Hematopoietic multipotent progenitor cell treated with erythropoietin and hydrocortisone succinate and interleukin-3 and kit ligand, for 17 days (in vitro differentiated cells): ENCODE results near the gene RBP3.

Experiments used
- DNase-seq: peaks from one replicate; pipeline ENCODE4 v3.0.0-alpha.2; 2015; ENCODE audit warnings: low spot score

Gene RBP3

DNA sequence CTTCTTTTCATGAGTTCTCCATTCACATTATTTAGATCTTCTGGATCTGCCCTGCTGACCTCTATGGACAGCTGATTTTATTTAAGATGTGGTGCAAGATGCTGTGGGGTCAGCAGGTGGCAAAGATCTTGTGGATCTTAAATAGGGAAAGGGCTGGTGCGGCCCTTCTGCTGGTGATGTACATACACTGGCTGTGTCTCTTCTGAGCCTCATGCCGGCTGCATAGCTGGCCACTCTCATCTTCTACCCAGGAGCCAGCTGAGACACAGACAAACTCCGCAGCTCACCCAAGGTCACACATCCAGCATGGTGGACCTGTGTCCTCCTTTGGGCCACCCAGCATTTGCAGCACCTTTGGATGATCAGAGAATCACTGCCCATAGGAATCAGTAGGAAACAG is 9.7 kb downstream of the RBP3 start:
- no peak for DNase-seq

DNA sequence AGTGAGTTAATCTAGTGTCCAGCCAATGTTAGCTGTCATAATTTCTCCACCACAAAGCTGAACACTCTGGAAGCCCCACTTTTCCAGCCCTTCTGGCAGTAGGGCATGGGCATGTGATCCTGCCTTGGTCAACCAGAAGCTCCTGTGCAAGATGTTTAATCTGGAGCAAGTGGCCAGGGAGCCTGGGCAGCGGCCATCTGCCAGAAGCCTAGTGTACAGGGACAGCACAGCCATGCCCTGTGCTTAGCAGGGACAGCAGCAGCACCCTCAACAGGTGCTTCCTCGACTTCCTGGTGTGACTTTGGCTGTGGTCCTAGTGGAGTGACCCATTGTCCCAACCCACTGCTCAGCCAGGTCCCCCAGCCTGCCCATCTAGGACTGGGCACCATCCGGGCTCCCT is 10.3 kb downstream of the RBP3 start:
- DNase-seq, result no peak

DNA sequence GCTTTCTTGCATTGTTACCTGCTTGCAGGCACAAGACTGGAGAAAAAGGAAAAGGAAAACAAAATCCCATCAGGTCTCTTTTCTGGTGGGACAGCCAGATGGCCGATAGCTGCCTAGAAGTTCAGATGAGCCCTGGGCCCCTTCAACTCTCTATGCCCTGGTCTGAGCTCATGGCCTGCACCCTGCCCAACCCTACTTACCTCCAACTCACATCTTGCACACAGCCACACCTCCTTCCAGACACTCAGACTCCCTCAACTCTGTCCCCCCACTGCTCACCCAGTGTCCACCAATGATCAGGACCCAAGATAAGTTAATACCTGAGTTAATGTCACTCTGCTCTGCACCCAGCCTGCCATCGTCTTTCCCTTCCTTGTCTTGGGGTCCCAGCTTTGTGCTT is 10.9 kb downstream of the RBP3 start:
- no peak for DNase-seq

DNA sequence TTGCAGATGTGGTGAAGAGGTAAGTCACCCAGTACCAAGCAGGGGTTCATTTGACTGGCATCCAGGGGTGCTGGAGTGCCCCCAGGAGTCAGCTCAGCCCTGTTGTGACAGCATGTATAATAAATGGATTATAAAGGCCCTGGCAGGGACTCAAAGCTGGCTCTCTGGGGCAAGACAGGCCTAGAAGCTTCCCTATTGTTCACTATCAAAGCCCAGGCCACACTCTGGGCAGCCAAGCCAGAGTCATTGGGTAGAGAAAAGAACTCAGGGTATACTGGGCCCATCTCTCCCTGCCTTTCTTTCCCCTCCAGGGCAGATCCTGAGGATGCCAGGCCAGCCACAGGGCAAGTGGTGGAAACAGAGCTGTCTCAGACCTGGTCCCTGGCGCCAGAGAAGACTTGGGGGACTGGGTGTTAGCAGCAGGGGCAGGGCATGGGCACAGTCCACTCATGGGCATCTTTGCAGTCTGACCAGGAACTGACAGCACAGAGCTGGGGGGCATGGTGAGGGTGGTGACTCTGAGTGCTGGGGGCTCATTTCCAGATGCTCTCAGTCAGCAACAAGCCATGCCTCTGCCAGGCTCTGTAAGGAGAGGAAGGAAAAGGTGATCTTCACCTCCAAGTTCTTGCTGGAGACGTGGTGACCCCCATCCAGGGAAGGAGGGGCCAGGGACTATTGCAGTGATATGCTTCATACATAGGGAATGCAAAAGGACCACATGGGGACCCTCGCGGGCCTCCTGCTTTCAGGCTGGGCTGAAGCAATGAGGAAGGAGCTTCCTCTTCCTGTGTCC is 11.7 kb downstream of the RBP3 start:
- no peak for DNase-seq

DNA sequence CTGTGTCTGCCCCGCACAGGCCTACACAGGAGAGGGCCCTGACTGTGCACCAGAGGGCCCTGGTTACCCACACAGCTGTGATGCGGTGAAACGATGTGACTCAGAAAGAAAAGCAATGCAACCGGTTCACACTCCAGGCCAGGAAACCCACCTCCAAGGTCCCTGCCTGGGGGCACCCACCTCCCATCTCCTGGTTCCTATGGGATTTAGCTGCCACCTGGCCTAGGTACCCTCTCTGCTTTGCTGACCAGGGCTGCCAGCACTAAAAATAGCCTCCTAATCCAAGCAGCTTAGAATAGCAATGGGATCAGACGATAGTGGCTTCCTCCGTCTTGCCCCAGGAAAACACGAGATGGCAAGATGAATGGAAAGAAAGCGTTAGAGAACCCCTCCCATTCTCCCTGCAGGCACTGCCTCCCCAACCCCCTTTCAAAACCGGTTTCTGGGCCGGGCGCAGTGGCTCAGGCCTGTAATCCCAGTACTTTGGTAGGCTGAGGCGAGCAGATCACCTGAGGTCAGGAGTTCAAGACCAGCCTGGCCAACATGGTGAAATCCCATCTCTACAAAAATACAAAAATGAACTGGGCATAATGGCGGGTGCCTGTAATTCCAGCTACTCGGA is 12.4 kb downstream of the RBP3 start:
- no peak for DNase-seq

DNA sequence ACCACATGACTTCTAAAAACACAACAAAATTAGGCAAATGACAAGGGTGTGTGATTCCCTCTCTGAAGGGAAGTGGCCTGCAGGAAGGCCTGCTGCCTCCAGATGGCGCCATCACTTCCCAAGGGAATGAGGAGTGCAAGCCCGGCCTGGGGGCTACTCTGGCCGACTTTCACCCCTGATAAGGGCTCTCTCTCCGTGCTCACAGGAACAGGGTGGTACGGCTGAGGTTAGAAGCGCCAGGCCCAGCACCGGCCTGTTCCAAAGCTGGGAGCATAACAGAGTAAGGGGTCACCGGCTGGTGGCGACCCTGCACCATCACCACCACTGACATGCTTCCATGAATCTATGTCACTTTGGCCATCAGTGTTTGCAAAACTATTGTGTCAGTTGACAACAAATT is 13.1 kb downstream of the RBP3 start:
- DNase-seq, result peak; percentile 11

DNA sequence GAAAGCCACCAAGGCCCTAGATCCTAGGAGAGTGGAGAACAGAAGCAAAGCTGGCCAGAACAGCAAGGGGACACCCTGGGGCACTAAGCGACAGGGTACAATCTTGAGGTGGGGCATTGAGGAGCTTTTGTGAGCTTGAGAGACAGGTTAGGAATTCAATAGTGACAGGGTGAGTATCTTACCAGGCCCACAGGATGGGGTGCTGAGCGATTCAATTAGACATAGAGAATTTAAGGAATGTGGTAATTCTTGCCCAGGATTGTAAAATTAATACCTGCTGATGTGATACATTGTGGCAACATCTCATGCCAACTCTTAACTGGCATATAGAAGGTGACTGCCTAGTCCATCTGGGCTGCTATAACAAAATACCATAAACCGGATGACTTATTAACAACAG is 14.0 kb downstream of the RBP3 start:
- DNase-seq, result no peak

DNA sequence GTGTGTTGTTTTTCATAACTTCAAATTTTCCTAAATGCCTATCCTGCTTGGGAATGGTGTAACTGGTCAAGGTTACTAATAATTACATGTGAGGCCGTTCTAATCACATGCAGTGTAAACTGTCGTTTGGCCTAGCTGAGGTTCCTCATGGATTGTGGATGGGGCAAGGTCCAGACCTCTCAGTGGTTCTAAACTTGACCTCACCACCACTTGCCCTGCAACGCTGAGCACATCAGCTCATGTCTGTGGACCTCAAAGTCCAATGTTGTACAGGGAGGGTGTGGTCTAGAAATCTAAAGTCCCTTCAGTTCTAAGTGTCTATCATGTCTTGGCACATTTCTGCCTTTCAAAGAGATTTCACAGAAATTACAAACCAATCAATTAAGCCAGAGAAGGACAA is 15.6 kb downstream of the RBP3 start:
- no peak for DNase-seq

DNA sequence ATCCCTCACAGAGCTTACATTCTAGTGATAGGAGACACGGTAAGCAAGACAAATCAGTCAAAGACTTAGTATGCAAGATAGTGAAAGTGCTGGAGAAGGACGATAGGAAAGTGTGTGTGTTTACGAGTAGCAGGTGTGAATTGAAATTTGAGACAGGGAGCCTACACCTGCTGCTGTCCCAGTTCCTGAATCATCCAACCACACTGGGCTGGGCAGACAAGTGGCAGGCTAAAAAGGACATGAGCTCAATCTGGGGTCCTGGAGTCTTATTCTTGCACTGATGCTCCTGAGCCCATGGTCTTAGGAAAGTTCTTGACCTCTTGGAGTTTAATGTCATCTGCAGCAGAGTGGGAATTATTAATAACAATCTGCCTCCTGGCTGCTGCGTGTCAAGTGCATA is 16.2 kb downstream of the RBP3 start:
- no peak for DNase-seq

DNA sequence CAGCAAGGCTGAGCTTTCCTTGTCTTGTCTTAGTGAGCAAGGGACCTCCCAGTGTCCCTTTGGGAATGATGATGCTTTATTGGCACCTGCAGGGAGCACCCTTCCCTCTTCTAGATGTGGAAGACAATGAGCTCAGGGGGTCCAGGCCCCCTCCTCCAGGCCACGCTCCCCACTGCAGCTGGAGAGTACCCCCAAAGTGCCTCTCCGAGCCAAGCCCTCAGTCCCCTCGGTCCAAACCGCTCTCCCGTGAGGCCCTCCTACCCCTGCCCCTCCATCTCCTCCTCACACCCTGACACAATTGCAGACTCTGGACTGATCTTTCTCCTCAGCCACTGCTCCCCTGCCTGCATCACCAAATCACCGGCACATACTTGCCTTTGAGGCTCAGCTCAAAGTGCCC is 16.7 kb downstream of the RBP3 start:
- DNase-seq, result no peak

DNA sequence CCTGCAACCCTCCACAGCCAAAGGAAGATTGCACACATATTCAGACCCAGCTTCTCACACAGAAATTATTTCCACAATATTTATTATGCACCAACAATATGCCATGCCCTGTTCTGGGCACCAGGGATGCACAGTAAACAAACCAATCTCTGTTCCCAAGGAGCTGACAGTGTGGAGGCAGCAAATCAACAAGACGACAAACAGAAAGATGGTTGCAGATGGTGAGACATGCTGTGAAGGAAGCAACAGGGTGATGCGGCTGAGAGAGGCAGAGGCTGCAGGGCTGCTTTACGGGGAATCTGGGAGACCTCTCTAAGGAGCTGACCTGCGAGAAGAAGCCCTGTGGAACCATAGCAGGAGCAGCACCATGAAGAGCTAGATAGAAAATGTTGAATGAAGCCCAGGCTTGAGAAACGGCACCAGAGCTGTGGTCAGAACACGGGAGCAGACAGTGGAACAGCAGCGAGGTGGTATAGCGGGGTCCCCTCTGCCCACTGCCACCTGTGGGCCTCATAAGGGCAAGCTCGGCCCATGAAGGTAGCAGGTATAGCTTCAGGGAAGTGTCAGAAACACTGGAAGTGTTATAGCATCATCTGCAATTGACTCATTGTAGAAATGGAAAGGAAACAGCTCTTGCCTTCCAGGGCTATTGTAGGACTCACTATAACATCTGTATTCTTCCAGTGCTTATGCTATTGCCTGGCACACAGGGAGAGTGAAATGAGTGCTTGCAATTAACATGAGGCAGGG is 17.4 kb downstream of the RBP3 start:
- no peak for DNase-seq

DNA sequence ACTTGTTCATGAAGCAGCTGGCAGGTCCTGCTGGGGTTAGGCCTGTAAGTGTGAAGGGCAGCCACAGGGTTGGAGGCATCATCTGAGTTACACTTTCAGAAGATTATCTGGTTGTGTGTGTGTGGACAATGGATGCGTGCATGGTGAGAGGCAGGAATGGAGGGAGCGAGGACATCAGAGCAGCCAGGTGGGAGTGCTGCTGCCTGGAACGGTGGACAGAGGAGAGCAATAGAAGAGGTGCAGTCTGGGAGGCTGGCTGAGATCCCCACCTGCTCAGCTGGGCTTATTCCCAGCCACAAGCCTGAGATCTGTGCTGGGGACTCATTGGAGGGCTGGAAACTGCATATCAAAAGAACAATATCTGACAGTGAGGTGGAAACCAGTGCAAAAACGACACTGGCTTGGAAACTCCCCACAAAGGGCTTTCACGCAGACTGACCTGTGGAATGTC is 18.0 kb downstream of the RBP3 start:
- no peak for DNase-seq

DNA sequence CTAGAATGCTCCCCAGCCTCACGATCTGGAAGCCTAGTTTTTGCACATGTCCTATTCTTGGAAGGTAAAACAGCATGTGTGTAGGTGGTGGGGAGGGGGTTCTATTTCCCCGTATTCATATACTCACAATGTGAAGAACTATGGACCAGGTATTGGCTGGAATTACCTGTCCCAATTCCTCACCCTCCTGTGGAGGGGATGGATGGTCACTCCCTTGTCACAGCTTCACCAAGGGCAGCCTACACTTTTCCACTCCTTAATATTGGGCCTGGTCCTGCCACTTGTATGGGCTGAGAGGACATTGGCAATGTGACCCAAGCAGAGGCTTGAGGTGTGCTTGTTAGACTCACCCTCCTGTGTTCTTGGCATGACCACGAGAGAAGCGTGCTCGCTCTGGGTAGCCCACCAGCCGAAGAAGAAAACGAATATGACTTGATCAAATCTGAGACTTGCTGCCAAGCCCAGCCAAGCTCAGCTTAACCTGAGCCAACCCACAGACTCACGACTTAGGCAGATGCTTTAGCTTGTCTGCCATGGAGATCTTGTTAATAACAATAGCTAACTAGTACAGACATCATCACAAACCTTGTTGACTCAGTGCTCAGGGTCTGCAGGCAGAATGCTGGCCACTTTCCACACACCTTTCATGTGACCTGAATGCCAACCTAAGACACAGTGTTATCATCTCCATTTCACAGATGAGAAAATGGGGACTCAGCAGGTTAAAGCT is 18.7 kb downstream of the RBP3 start:
- no peak for DNase-seq

DNA sequence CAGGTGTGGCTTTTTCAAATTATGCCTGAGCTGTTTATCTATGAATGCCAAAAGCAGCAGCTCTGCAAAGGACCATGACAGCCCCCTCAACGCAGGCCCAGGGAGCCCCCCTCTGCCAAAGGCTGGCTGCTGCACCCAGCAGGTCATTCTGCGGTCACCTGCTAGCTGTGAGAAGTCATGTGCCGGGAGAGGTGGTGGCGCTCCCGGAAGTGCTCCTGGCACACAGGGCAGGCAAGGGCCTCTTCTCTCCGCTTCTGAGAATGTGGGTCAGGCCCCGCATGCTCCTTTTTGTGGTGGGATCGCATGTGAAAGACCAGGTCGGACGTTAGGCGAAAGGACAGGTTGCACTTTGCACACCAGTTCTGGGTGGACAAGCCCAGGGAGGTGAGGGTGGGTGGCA is 19.5 kb downstream of the RBP3 start:
- DNase-seq, result no peak

DNA sequence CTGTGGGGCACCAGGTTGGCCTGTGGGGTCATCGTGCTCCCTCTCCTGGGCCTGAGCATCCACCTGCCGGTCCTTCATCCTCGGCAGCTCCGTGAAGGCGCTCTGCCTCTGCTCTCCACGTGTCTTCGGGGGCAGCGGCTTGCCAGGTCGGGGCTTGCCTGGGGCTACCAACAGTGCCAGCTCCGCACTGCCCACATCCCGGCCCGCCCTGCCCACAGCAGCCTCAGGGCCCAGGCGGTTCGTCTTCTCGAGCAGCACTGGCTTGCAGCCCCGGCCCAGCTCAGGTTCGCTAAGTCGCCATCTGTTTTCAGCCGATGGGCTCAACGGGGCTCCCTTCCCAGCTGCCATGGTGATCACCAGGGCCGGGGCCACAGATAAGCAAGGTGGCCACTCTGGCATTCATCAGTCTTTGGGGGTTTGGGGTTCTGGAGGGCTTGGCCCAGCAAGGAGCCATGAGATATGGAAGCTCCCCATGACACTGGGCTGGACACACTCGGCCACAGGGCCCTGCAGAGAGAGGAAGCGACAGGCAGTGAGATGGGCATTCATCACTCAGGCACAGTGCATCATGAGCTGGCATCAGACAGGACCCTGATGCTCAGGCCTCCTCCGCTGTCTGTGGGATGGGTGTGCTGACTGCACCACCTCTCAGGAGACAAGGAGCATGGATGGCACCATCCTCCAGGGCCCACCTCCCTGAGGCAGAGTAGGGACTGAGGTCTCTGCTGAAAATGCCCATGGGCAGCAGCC is 20.4 kb downstream of the RBP3 start:
- DNase-seq, result no peak

DNA sequence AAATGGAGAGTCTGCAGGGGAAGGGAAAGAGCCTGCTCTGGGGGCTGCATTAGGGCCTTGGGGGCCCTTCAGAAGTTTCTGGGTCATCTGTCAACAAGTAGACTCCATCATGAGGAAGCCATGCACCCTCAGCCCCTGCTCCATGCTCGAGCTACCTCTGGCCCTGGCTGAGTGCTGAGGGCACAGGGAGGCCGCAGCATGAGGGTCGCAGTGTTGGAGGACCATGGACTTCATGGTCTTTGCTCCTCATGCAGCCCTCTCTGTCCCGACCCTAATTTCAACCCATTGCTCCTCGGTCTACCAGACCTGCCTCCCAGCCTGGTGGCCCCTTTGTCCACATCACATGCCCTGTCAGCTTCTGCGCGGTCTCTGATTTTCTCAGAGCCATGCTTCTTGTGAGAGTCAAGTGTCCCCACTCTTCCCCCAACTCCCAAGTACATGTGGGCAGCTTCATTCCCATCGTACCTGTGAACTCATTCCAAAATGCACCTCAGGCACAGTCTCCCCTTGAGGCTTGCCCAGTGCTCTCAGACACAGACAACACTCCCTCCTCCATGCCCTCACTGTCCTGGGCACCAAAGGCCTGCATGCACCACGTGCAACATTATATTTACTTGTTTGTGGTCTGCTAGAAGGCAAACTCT is 21.2 kb downstream of the RBP3 start:
- no peak for DNase-seq

DNA sequence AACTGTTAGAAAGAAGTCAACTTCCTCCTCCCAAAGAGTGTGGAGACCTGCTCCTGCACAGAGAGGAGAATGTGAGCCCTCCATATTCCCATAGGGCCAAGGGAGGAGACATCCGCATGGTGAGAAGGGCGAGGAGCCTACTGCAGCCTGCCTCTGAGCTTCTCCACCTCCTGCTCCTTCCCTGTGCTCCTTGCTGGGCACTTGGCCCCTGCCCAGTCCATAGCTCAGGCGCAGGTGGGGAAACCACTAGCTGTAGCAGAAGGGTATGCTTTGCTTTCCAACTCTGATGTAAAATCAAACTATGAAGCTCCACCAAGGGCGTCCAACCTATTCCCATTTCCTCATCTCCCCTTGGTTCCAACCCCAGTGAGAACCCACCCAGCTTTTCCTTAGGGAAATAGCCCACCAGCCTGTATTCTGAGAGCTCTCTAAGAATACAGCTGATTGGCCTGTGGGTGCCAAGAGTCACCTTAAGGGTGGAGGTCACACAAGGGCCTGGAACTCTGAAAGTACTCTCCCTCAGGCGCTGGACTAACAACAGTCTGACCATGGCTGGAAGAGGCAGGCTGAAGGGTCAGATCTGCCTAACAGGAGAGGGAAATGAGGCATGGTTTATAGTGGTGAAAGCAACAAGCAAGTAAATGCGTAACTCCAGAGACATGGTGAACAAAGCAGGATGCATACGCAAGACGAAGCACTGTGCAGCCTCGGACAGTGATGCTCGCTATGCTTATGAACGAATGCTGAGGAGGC is 22.0 kb downstream of the RBP3 start:
- no peak for DNase-seq

DNA sequence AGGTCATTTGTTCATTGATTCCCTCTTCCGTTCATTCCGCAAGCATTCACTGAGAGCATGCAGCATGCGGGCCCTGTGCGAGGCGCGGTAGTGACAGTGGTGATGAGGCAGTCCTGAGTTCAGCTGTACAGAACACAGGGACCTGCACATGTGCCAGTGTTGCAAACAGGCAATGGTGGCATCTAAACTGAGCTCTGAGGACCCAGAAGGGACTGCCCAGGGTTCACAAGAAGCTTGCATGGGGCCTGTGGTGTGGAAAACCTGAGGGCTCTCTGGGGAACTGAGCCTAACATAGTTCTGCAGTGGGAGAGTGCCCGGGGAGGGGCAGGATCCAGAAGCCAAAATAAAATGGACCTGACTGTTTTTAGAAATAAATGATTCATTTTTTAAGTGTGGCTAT is 22.7 kb downstream of the RBP3 start:
- no peak for DNase-seq

DNA sequence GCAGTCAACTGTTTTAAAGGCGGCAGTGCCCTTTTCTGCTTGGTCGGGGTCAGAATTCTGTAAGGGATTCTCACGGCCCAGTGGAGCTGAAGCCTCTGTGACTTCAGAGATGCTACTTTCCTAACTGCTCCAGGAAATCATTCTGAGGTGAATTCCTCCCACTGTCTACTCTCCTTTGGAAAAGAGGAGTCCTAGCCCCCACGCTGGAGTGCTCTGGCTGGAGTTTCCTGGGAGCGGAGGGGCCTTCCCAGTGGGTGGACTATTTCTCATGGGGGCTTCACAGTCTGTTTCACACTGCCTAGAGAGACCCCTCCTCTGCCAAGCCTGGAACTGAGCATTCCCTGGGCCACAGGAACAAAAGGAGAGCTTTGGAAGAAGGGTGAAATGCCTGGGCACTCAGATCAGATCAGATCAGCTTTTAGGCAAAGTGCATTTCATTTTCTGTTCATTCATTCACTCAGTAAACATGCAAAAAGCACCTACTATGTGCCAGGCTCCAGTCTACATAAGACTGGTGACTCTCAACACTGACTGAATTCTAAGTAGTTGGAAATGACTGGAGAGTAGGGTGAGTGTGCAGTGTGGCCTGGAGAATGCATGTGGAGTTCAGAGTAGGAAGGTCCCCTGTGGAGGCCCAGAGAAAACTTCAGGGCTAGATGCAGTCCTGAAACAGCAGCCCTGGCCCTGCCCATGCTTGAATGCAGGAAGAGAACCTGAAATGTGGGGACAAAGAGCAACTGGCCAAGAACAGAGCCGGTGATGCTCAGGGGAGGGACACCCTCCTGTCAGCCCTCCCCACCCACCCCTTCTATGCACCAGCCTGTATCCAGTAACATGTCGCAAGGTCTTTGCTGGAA is 23.7 kb downstream of the RBP3 start:
- no peak for DNase-seq

DNA sequence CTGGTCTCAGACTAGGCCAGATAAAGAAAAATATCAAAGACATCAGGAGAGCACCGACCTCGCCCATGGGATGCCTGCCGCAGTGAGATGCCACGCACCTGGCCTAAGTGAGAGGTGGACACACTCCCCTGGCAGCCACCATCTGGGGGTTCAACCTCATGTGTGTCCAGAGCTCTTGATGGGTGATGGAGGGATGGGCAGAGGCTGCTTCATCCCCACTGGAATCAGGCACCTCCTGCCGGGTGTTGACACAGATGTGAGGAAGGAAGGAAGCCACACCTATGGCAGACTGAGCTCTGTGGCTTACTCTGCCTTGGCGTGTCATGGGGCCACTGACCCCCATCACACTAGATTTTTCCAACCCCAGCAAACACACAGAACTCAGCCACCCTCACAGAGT is 24.6 kb downstream of the RBP3 start:
- no peak for DNase-seq
